KMS-11 (cell line): Measurements from ENCODE around the gene C18orf32.
"Not testable (repeated sequence)": the region's sequence is repeated elsewhere in the genome, so short reads cannot be mapped to it uniquely, and the experiment has no call there.

Experiments
- H2AFZ ChIP-seq: fragments of 200-600 bp; sonication (generic); 2 replicates; pipeline ENCODE4 v1.6.1; 2016; ENCODE audit warnings: antibody characterized with exemption, mixed run types, low read depth
- H3K27ac ChIP-seq: fragments of 200-600 bp; sonication (generic); 2 replicates; pipeline ENCODE4 v1.6.1; 2016; ENCODE audit warnings: mild to moderate bottlenecking, mixed run types
- H3K27me3 ChIP-seq: fragments of 200-600 bp; sonication (generic); 2 replicates; pipeline ENCODE4 v1.6.1; 2017; ENCODE audit warnings: mild to moderate bottlenecking, low read depth, mixed run types, moderate library complexity; ENCODE audit not compliant: insufficient read depth
- H3K36me3 ChIP-seq: fragments of 200-600 bp; sonication (generic); 2 replicates; pipeline ENCODE4 v1.6.1; 2017; ENCODE audit warnings: mild to moderate bottlenecking, mixed run types; ENCODE audit not compliant: insufficient read depth
- H3K4me1 ChIP-seq: fragments of 200-600 bp; sonication (generic); 2 replicates; pipeline ENCODE4 v1.6.1; 2016; ENCODE audit warnings: mild to moderate bottlenecking, low read depth, mixed run types; ENCODE audit not compliant: poor library complexity, severe bottlenecking
- H3K4me2 ChIP-seq: fragments of 200-600 bp; sonication (generic); 2 replicates; pipeline ENCODE4 v1.7.0; 2016; ENCODE audit warnings: mild to moderate bottlenecking, mixed run types
- H3K4me3 ChIP-seq: fragments of 200-600 bp; sonication (generic); IDR thresholded peaks from 2 replicates; pipeline ENCODE4 v1.6.1; 2017; ENCODE audit warnings: low read depth, low read length, mixed read lengths; ENCODE audit not compliant: insufficient read depth
- H3K79me2 ChIP-seq: fragments of 200-600 bp; sonication (generic); 2 replicates; pipeline ENCODE4 v1.6.1; 2016; ENCODE audit warnings: low read depth, mixed run types; ENCODE audit not compliant: insufficient read depth
- H3K9ac ChIP-seq: fragments of 200-600 bp; sonication (generic); 2 replicates; pipeline ENCODE4 v1.6.1; 2016; ENCODE audit warnings: mild to moderate bottlenecking, mixed run types
- H4K20me1 ChIP-seq: fragments of 200-600 bp; sonication (generic); 2 replicates; pipeline ENCODE4 v1.6.1; 2016; ENCODE audit warnings: mild to moderate bottlenecking, mixed run types; ENCODE audit not compliant: insufficient read depth
- CTCF ChIP-seq: fragments of 200-600 bp; sonication (generic); conservative IDR thresholded peaks from 2 replicates; pipeline ENCODE4 v1.6.1; 2017; ENCODE audit warnings: low read depth, mild to moderate bottlenecking, antibody characterized with exemption, low read length, moderate library complexity, mixed read lengths

Gene C18orf32

GRCh38 chr18:49527631-49528327 lies 40.7 kb upstream of the C18orf32 start:
- no peaks in the 10 kb centered on the region for H3K27me3 ChIP-seq
- no peaks in the 10 kb centered on the region for H3K79me2 ChIP-seq
- no peak overlapping the region for H3K27ac ChIP-seq
- H3K4me3 ChIP-seq = no peak overlapping the region
- H4K20me1 ChIP-seq = no peaks in the 10 kb centered on the region
- TF ChIP-seq CTCF = no peak
- peaks cover 18% of the 10 kb centered on the region for H3K4me1 ChIP-seq
- H3K4me2 ChIP-seq = no peak overlapping the region
- no peak overlapping the region for H3K9ac ChIP-seq
- H3K36me3 ChIP-seq = no peaks in the 10 kb centered on the region
- H2AFZ ChIP-seq = no peak overlapping the region

DNA sequence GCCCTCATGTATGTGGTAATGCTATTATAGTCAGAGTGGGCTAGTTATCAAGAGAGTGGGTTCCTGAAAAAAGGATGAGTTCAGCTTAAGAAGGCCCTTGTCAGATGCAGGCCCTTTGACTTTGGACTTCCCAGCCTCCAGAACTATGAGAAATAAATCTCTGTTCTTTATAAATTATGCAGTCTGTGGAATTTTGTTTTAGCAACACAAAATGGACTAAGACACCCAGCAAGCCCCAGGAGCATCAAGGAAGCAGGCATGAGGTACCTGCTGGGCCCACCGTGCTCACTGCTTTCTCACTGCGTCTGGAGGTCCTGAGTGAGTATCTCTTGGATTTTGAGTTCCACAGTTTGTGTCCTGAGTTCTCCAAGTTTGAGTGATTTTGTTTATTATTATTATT lies 38.9 kb upstream of the C18orf32 start:
- Histone ChIP-seq H3K36me3 (no peaks in the 10 kb centered on the region), H3K27ac (no peak overlapping the region), H3K79me2 (no peaks in the 10 kb centered on the region), H4K20me1 (no peaks in the 10 kb centered on the region), H3K4me3 (no peak overlapping the region), H3K4me2 (no peak overlapping the region), H3K9ac (no peak overlapping the region), H3K27me3 (no peaks in the 10 kb centered on the region), H3K4me1 (peaks cover 2% of the 10 kb centered on the region), H2AFZ (no peak overlapping the region)
- TF ChIP-seq CTCF = no peak

DNA sequence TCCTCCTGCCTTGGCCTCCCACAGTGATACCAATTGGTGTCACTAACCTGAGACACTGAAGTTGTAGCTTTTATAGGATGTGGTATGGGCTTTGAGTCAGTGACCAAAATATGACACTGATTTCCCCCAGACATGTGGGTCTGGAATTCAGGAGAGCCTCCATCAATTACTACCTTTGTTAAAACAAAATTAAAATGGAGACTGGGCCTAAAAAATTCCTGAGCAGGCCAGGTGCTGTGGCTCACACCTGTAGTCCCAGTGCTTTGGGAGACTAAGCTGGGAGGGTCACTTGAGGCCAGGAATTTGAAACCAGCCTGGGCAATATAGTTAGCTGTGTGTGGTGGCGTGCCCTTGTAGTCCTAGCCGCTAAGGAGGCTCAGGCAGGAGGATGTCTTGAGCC lies 37.9 kb upstream of the C18orf32 start:
- H3K4me2 ChIP-seq = no peak overlapping the region
- H4K20me1 ChIP-seq = no peaks in the 10 kb centered on the region
- no peaks in the 10 kb centered on the region for H3K4me1 ChIP-seq
- H3K27ac ChIP-seq = no peak overlapping the region
- H3K4me3 ChIP-seq = no peak overlapping the region
- H2AFZ ChIP-seq = no peak overlapping the region
- no peak for TF ChIP-seq CTCF
- H3K79me2 ChIP-seq = no peaks in the 10 kb centered on the region
- H3K27me3 ChIP-seq = no peaks in the 10 kb centered on the region
- H3K36me3 ChIP-seq = no peaks in the 10 kb centered on the region
- H3K9ac ChIP-seq = no peak overlapping the region

DNA sequence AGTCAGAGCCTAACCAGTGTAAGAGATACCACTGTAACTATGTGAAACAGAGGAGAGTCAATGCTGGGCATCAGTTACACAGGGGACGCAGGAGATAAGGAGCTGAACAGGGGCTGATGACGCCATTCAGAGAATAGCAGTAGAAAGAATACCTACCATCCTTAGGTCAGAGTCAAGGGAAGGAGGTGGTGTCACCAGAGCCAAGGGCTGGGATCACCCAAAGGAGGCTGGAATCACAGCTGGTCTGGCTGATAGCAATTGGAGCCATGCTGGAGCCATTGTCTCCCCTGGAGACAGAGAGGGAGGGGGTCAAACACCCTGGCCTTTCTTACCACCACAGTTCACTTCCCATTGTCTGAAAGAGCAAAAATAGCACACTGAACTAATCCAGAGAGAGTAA lies 37.3 kb upstream of the C18orf32 start:
- no peaks in the 10 kb centered on the region for H4K20me1 ChIP-seq
- no peaks in the 10 kb centered on the region for H3K27me3 ChIP-seq
- H2AFZ ChIP-seq = no peak overlapping the region
- no peak overlapping the region for H3K9ac ChIP-seq
- no peak overlapping the region for H3K4me3 ChIP-seq
- H3K4me2 ChIP-seq = no peak overlapping the region
- H3K4me1 ChIP-seq = peaks cover 4% of the 10 kb centered on the region
- no peak overlapping the region for H3K27ac ChIP-seq
- H3K36me3 ChIP-seq = no peaks in the 10 kb centered on the region
- TF ChIP-seq CTCF = no peak
- H3K79me2 ChIP-seq = no peaks in the 10 kb centered on the region

DNA sequence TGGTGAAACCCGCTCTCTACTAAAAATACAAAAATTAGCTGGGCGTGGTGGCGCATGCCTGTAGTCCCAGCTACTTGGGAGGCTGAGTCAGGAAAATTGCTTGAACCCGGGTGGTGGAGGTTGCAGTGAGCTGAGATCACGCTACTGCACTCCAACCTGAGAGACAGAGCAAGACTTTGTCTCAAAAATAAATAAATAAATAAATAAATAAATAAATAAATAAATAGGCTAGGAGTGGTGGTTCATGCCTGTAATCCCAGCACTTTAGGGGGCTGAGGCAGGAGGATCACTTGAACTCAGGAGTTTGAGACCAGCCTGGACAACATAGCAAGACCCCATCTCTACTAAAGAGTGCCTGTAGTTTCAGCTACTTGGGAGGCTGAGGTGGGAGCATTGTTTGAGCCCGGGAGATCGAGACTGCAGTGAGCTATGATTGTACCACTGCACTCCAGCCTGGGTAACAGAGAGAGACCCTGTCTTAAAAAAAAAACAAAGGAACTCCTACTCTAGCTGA lies 36.6 kb upstream of the C18orf32 start:
- not testable (repeated sequence) for H3K27ac ChIP-seq, H2AFZ ChIP-seq, H3K36me3 ChIP-seq, H3K79me2 ChIP-seq, H3K27me3 ChIP-seq, H4K20me1 ChIP-seq, H3K4me1 ChIP-seq, H3K4me2 ChIP-seq, H3K9ac ChIP-seq, H3K4me3 ChIP-seq
